Measurements from ENCODE around the gene LRRC3.

DNA sequence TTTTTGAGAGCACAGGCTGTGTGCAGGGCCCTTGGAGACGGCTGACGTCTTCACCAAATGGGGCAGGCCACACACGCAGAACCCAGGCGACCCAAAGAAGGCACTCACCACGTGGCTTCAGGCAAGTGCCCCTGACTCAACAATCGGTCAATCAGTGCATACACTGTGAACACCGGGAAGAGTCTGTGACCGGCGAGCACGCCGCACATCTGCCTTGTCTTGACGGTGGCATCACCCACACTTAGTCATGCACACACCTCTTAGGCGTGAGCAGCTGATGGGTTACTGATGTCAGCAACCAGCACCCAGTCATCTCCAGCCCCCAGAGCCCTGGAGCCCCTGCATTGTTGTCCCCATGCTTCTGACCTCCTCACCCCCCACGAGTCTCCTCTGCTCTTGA, 4.9 kb upstream of the LRRC3 start:
- TF ChIP-seq, protein P1, sequence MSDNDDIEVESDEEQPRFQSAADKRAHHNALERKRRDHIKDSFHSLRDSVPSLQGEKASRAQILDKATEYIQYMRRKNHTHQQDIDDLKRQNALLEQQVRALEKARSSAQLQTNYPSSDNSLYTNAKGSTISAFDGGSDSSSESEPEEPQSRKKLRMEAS (IDR thresholded peaks at IDR 0.05) = no peak
- TF ChIP-seq, protein P2, sequence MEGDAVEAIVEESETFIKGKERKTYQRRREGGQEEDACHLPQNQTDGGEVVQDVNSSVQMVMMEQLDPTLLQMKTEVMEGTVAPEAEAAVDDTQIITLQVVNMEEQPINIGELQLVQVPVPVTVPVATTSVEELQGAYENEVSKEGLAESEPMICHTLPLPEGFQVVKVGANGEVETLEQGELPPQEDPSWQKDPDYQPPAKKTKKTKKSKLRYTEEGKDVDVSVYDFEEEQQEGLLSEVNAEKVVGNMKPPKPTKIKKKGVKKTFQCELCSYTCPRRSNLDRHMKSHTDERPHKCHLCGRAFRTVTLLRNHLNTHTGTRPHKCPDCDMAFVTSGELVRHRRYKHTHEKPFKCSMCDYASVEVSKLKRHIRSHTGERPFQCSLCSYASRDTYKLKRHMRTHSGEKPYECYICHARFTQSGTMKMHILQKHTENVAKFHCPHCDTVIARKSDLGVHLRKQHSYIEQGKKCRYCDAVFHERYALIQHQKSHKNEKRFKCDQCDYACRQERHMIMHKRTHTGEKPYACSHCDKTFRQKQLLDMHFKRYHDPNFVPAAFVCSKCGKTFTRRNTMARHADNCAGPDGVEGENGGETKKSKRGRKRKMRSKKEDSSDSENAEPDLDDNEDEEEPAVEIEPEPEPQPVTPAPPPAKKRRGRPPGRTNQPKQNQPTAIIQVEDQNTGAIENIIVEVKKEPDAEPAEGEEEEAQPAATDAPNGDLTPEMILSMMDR (IDR thresholded peaks at IDR 0.05; ENCODE audit: low read depth, low read length, missing input control) = no peak
- TF ChIP-seq, protein P3, sequence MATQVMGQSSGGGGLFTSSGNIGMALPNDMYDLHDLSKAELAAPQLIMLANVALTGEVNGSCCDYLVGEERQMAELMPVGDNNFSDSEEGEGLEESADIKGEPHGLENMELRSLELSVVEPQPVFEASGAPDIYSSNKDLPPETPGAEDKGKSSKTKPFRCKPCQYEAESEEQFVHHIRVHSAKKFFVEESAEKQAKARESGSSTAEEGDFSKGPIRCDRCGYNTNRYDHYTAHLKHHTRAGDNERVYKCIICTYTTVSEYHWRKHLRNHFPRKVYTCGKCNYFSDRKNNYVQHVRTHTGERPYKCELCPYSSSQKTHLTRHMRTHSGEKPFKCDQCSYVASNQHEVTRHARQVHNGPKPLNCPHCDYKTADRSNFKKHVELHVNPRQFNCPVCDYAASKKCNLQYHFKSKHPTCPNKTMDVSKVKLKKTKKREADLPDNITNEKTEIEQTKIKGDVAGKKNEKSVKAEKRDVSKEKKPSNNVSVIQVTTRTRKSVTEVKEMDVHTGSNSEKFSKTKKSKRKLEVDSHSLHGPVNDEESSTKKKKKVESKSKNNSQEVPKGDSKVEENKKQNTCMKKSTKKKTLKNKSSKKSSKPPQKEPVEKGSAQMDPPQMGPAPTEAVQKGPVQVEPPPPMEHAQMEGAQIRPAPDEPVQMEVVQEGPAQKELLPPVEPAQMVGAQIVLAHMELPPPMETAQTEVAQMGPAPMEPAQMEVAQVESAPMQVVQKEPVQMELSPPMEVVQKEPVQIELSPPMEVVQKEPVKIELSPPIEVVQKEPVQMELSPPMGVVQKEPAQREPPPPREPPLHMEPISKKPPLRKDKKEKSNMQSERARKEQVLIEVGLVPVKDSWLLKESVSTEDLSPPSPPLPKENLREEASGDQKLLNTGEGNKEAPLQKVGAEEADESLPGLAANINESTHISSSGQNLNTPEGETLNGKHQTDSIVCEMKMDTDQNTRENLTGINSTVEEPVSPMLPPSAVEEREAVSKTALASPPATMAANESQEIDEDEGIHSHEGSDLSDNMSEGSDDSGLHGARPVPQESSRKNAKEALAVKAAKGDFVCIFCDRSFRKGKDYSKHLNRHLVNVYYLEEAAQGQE (IDR thresholded peaks at IDR 0.05) = no peak
- TF ChIP-seq GABPA (IDR thresholded peaks at IDR 0.05 in 1 of 2, conservative IDR thresholded peaks at IDR 0.05 in 1 of 2) (no peak), TAF1 (conservative IDR thresholded peaks at IDR 0.05) (no peak), RAD21 (IDR thresholded peaks at IDR 0.05) (no peak), YY1 (IDR thresholded peaks at IDR 0.05) (no peak), JUND (IDR thresholded peaks at IDR 0.05) (no peak), FOXA1 (IDR thresholded peaks at IDR 0.05) (no peak), EGR1 (IDR thresholded peaks at IDR 0.05; ENCODE audit: low read depth in 2 of 2) (no peak), SP1 (IDR thresholded peaks at IDR 0.05) (no peak), HNF4G (IDR thresholded peaks at IDR 0.05) (no peak)
- TF ChIP-seq, protein P4, sequence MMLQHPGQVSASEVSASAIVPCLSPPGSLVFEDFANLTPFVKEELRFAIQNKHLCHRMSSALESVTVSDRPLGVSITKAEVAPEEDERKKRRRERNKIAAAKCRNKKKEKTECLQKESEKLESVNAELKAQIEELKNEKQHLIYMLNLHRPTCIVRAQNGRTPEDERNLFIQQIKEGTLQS (IDR thresholded peaks at IDR 0.05) = no peak
- TF ChIP-seq, protein P5, sequence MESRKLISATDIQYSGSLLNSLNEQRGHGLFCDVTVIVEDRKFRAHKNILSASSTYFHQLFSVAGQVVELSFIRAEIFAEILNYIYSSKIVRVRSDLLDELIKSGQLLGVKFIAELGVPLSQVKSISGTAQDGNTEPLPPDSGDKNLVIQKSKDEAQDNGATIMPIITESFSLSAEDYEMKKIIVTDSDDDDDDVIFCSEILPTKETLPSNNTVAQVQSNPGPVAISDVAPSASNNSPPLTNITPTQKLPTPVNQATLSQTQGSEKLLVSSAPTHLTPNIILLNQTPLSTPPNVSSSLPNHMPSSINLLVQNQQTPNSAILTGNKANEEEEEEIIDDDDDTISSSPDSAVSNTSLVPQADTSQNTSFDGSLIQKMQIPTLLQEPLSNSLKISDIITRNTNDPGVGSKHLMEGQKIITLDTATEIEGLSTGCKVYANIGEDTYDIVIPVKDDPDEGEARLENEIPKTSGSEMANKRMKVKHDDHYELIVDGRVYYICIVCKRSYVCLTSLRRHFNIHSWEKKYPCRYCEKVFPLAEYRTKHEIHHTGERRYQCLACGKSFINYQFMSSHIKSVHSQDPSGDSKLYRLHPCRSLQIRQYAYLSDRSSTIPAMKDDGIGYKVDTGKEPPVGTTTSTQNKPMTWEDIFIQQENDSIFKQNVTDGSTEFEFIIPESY (IDR thresholded peaks at IDR 0.05) = no peak
